ENCODE data around the gene ALG5. TPM values are rescaled to one million over a fixed set of nuclear protein-coding genes. Genes with fewer than 3 reads are reported as not detected.

Gene ALG5
- total RNA-seq, 1 experiment from 2014 or later, result 27.0 TPM

- H2AFZ ChIP-seq (ENCODE audit: low read length), result no peak overlapping the region
- H3K9ac ChIP-seq (ENCODE audit: extremely low read depth, insufficient read length, low read length), result no peak overlapping the region
- H3K27ac ChIP-seq (ENCODE audit: insufficient read length, low read depth, low read length), result no peak overlapping the region
- no peaks in the 10 kb centered on the region for H3K9me3 Mint-ChIP-seq
- H2AK5ac ChIP-seq (ENCODE audit: insufficient read length, low read length), result no peak overlapping the region
- H3K4me2 ChIP-seq (ENCODE audit: insufficient read depth, insufficient read length, low read length), result no peak overlapping the region
- H4K20me1 ChIP-seq (ENCODE audit: control insufficient read depth, insufficient read depth, insufficient read length), result no peaks in the 10 kb centered on the region
- H2BK12ac ChIP-seq (ENCODE audit: insufficient read length, low read depth, low read length), result no peak overlapping the region
- H4K8ac ChIP-seq (replicated peaks; ENCODE audit: insufficient read length, low read depth, low read length), result no peak overlapping the region
- no peak overlapping the region for H2BK15ac ChIP-seq (ENCODE audit: low read depth, low read length)
- H3T11ph ChIP-seq (ENCODE audit: low read length), result no peak overlapping the region
- WGBS (ENCODE audit: extremely low coverage, insufficient read length, low lambda C conversion rate), result no CpG with 5 or more reads among the region's 2 CpGs
- no peak for DNase-seq
- H3K27ac Mint-ChIP-seq, result no peak overlapping the region
- no peaks in the 10 kb centered on the region for H3K23me2 ChIP-seq (ENCODE audit: insufficient read length, low read depth, low read length, poor library complexity, severe bottlenecking)
- H3K27me3 ChIP-seq (ENCODE audit: insufficient read depth, low read length), result no peaks in the 10 kb centered on the region
- H3K36me3 Mint-ChIP-seq (ENCODE audit: insufficient read depth in 1 of 3, low read depth in 3 of 3), result peaks cover 31 to 70% (median 61%) of the 10 kb centered on the region in 3 experiments; a peak in 6 of 7 replicates
- peaks cover 6% of the 10 kb centered on the region in 2 experiments for H3K4me1 Mint-ChIP-seq
- H3K4me3 Mint-ChIP-seq, result no peak overlapping the region
- H3K79me2 ChIP-seq (ENCODE audit: insufficient read depth, low read length), result no peaks in the 10 kb centered on the region
- H3K4me1 ChIP-seq (ENCODE audit: insufficient read depth, low read length), result no peaks in the 10 kb centered on the region; the same call in 1 of the 2 replicates
- no peaks in the 10 kb centered on the region for H3K9me3 ChIP-seq (ENCODE audit: control insufficient read depth, low read depth, low read length)
- H2BK20ac ChIP-seq (ENCODE audit: low read depth, low read length, poor library complexity, severe bottlenecking), result no peak overlapping the region
- no peak overlapping the region for H3K14ac ChIP-seq (ENCODE audit: insufficient read depth, low read length)
- no peak overlapping the region for H4K5ac ChIP-seq (ENCODE audit: insufficient read length, low read depth, low read length)
- H3K18ac ChIP-seq (ENCODE audit: insufficient read length, low read depth, low read length), result no peak overlapping the region
- no peak overlapping the region for H3K23ac ChIP-seq (ENCODE audit: insufficient read length, low read depth, low read length)
- no peak for TF ChIP-seq CTCF (conservative IDR thresholded peaks at IDR 0.05)
- H3K4ac ChIP-seq (ENCODE audit: low read depth, low read length), result no peak overlapping the region
- no peak overlapping the region for H4K91ac ChIP-seq (ENCODE audit: insufficient read length, low read depth, low read length)
- no peak overlapping the region for H3K56ac ChIP-seq (ENCODE audit: insufficient read length, low read depth, low read length)
- H3K79me1 ChIP-seq (ENCODE audit: insufficient read depth, low read depth, low read length, poor library complexity, severe bottlenecking), result no peaks in the 10 kb centered on the region
- no peak overlapping the region for H2BK120ac ChIP-seq (ENCODE audit: low read depth, low read length, poor library complexity, severe bottlenecking)
- H2BK5ac ChIP-seq (ENCODE audit: insufficient read length, low read length), result no peak overlapping the region
- no peaks in the 10 kb centered on the region for H3K27me3 Mint-ChIP-seq (ENCODE audit: low read depth)
Measured at GRCh38 chr13:37011788-37012187, 12.6 kb upstream of the ALG5 start.
